Nephron (organoid): ENCODE measurements around the gene MAGEB18.

ENCODE experiments used
- H3K27ac Mint-ChIP-seq, 3 experiments: 2 replicates each; pipeline ENCODE4 v1.8.0; 2020; ENCODE audit warnings: mixed read lengths in 3 of 3, mild to moderate bottlenecking in 2 of 3, moderate library complexity in 1 of 3
- H3K27me3 Mint-ChIP-seq: 2 replicates; pipeline ENCODE4 v1.8.0; 2021; ENCODE audit warnings: low read depth, mild to moderate bottlenecking, moderate library complexity, mixed read lengths
- H3K36me3 Mint-ChIP-seq: 2 replicates; pipeline ENCODE4 v1.8.0; 2020; ENCODE audit warnings: low read depth, mixed read lengths
- H3K4me1 Mint-ChIP-seq: 2 replicates; pipeline ENCODE4 v1.8.0; 2020; ENCODE audit warnings: mixed read lengths
- H3K4me3 Mint-ChIP-seq, 3 experiments: 2 replicates each; pipeline ENCODE4 v1.8.0; 2020; ENCODE audit warnings: mild to moderate bottlenecking in 3 of 3, mixed read lengths in 3 of 3, moderate library complexity in 2 of 3
- H3K9me3 Mint-ChIP-seq: 2 replicates; pipeline ENCODE4 v1.8.0; 2020; ENCODE audit warnings: mixed read lengths
- CTCF ChIP-seq, 3 experiments: fragments of 200-600 bp; sonication (generic); IDR thresholded peaks; one replicate each; pipeline ENCODE4 v1.5.0; 2021; ENCODE audit warnings: antibody characterized with exemption in 3 of 3; ENCODE audit not compliant: unreplicated experiment in 3 of 3

Gene MAGEB18

GRCh38 chrX:26138274-26138673 is at the start of gene MAGEB18:
MAGEB18 (plus strand) TSS chrX:26138343; CDS start chrX:26138986, 643 bp downstream.
- no peak within 1 kb of the TSS for H3K27ac Mint-ChIP-seq
- H3K4me3 Mint-ChIP-seq, result no peak within 1 kb of the TSS
- H3K4me1 Mint-ChIP-seq, result no peaks in the 10 kb centered on the region
- H3K36me3 Mint-ChIP-seq, result no peaks in the 10 kb centered on the region
- H3K27me3 Mint-ChIP-seq, result no peaks in the 10 kb centered on the region
- no peak for TF ChIP-seq CTCF (IDR thresholded peaks at IDR 0.05; ENCODE audit: unreplicated experiment in 3 of 3)
- H3K9me3 Mint-ChIP-seq, result peaks cover 19% of the 10 kb centered on the region

GRCh38 chrX:26100421-26100920 is 37.7 kb upstream of the MAGEB18 start:
- no peaks in the 10 kb centered on the region for H3K9me3 Mint-ChIP-seq
- H3K4me1 Mint-ChIP-seq, result no peaks in the 10 kb centered on the region
- no peaks in the 10 kb centered on the region for H3K36me3 Mint-ChIP-seq
- no peak overlapping the region for H3K4me3 Mint-ChIP-seq
- TF ChIP-seq CTCF (IDR thresholded peaks at IDR 0.05; ENCODE audit: unreplicated experiment in 3 of 3), result no peak
- H3K27me3 Mint-ChIP-seq, result no peaks in the 10 kb centered on the region
- H3K27ac Mint-ChIP-seq, result no peak overlapping the region

GRCh38 chrX:26109142-26109541 is 29.0 kb upstream of the MAGEB18 start:
- no peak overlapping the region for H3K27ac Mint-ChIP-seq
- H3K4me1 Mint-ChIP-seq, result no peaks in the 10 kb centered on the region
- no peaks in the 10 kb centered on the region for H3K27me3 Mint-ChIP-seq
- no peak for TF ChIP-seq CTCF (IDR thresholded peaks at IDR 0.05; ENCODE audit: unreplicated experiment in 3 of 3)
- no peak overlapping the region for H3K4me3 Mint-ChIP-seq
- no peaks in the 10 kb centered on the region for H3K36me3 Mint-ChIP-seq
- no peaks in the 10 kb centered on the region for H3K9me3 Mint-ChIP-seq

DNA sequence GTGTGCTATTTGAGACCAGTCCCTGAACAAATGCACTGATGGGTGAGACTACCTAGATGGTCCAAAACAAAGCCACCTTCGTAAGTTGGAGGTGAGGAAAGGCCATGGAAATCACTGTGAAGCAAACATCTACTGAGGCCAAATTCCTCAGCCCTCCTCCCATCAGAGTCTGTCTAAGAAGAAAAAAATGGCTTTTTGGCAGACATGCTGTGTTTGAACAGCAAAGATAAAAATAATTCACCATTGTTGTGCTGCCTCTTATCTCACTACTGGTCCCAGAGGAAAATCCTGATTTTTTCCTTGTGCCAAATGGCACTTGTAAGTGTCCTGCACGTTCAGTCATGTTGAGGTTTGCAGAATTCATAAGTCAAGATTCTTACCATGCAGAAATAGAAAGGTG is 7.9 kb downstream of the MAGEB18 start:
- no peak for TF ChIP-seq CTCF (IDR thresholded peaks at IDR 0.05; ENCODE audit: unreplicated experiment in 3 of 3)
- Mint-ChIP-seq H3K36me3 (no peaks in the 10 kb centered on the region), H3K27ac (no peak overlapping the region), H3K4me1 (no peaks in the 10 kb centered on the region), H3K27me3 (no peaks in the 10 kb centered on the region), H3K4me3 (no peak overlapping the region), H3K9me3 (peaks cover 12% of the 10 kb centered on the region)

- Mint-ChIP-seq H3K27me3 (no peaks in the 10 kb centered on the region), H3K4me1 (no peaks in the 10 kb centered on the region), H3K36me3 (no peaks in the 10 kb centered on the region), H3K27ac (no peak within 1 kb of the TSS), H3K9me3 (peaks cover 14% of the 10 kb centered on the region), H3K4me3 (no peak within 1 kb of the TSS)
- TF ChIP-seq CTCF (IDR thresholded peaks at IDR 0.05; ENCODE audit: unreplicated experiment in 3 of 3), result no peak
These were observed 22.2 kb downstream of the MAGEB18 start, which contains the start of gene MAGEB6B for GRCh38 chrX:26160301-26160700. MAGEB6B (plus strand) TSS chrX:26160601; CDS start chrX:26160601, 0 bp downstream.
